ENCODE results near the gene XRCC3.

Gene XRCC3

GRCh38 chr14:103690332-103690731 lies 24.9 kb downstream of the XRCC3 start:
- DNase-seq: no peak

GRCh38 chr14:103688906-103689902 lies 26.0 kb downstream of the XRCC3 start:
- DNase-seq: no peak

GRCh38 chr14:103688441-103688840 lies 26.8 kb downstream of the XRCC3 start:
- DNase-seq: no peak

GRCh38 chr14:103687712-103688111 lies 27.5 kb downstream of the XRCC3 start:
- no peak for DNase-seq

GRCh38 chr14:103686831-103687485 lies 28.3 kb downstream of the XRCC3 start:
- no peak for DNase-seq

GRCh38 chr14:103685276-103686211 lies 29.7 kb downstream of the XRCC3 start:
- no peak for DNase-seq

GRCh38 chr14:103684871-103685270 lies 30.4 kb downstream of the XRCC3 start:
- no peak for DNase-seq

GRCh38 chr14:103684471-103684870 lies 30.8 kb downstream of the XRCC3 start:
- no peak for DNase-seq

- no peak for DNase-seq
These were observed 32.1 kb downstream of the XRCC3 start for GRCh38 chr14:103683139-103683538.

GRCh38 chr14:103680491-103681231 lies 34.6 kb downstream of the XRCC3 start:
- no peak for DNase-seq

GRCh38 chr14:103679351-103679750 lies 35.9 kb downstream of the XRCC3 start:
- peak; percentile 57 for DNase-seq

- DNase-seq: no peak
These were observed 38.2 kb downstream of the XRCC3 start for GRCh38 chr14:103676881-103677675.

- DNase-seq: no peak
These were observed 39.3 kb downstream of the XRCC3 start for GRCh38 chr14:103675957-103676356.

GRCh38 chr14:103671911-103672310 lies 43.3 kb downstream of the XRCC3 start:
- DNase-seq: no peak

GRCh38 chr14:103669370-103669769 lies 45.9 kb downstream of the XRCC3 start:
- DNase-seq: no peak

- DNase-seq: no peak
These were observed 47.1 kb downstream of the XRCC3 start for GRCh38 chr14:103668117-103668516.

GRCh38 chr14:103667671-103668070 lies 47.6 kb downstream of the XRCC3 start:
- no peak for DNase-seq

- DNase-seq: no peak
These were observed 51.7 kb downstream of the XRCC3 start for GRCh38 chr14:103663506-103663905.

- no peak for DNase-seq
These were observed 52.7 kb downstream of the XRCC3 start for GRCh38 chr14:103662591-103662990.

GRCh38 chr14:103662029-103662428 lies 53.2 kb downstream of the XRCC3 start:
- no peak for DNase-seq

GRCh38 chr14:103659631-103660030 lies 55.6 kb downstream of the XRCC3 start:
- DNase-seq: no peak

Measured in stimulated activated CD4-positive, alpha-beta T cell treated with anti-CD3 and anti-CD28 coated beads, Interleukin-15, amount 100 ng/mL, for 24 hours (primary cell).